ENCODE measurements around the gene RFX4.

RFX4 gene

DNA sequence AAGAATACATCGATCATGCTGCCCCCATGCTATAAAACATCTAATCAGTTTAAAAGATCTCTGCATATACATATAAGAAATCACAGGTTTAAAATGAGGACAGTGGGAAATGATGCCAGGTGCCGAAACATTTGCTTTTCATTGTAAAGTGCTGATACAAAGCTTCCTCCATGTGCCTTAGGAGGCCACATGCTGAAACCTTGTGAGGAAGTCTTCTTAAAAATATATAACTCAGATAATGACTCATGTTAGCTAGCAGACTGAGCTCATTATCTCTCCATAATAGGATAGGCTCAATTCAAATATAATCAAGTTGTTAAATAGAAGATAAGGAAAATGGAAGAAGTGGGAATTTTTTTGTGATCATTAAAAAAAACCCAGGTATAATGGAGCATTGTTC is 65.9 kb downstream of the RFX4 start:
- Mint-ChIP-seq H3K36me3 (no peaks in the 10 kb centered on the region), H3K27me3 (peaks cover 3% of the 10 kb centered on the region), H3K4me1 (ENCODE audit: low read depth) (no peaks in the 10 kb centered on the region), H3K4me3 (no peak overlapping the region), H3K9me3 (ENCODE audit: low read depth) (no peaks in the 10 kb centered on the region), H3K27ac (no peak overlapping the region)

DNA sequence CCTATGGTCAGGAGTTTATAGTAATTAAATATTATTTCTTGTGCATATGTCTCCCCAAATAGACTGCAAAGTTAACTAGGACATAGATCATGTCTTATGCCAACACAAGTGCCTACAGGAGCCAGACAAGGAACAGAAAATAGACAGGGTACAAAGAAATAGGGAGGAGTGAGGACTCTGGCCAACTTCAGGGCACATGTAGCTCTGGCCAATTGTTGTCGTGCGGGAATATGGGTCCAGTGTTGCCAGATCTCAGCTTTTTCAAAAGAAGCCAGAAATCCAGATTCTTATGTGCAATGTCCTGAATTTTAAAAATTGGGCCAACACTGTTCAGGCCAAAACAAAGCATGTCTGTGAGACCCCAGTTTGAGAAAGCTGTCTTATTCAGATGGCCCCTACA is 68.7 kb downstream of the RFX4 start:
- Mint-ChIP-seq H3K4me1 (ENCODE audit: low read depth) (no peaks in the 10 kb centered on the region), H3K4me3 (no peak overlapping the region), H3K9me3 (ENCODE audit: low read depth) (no peaks in the 10 kb centered on the region)

DNA sequence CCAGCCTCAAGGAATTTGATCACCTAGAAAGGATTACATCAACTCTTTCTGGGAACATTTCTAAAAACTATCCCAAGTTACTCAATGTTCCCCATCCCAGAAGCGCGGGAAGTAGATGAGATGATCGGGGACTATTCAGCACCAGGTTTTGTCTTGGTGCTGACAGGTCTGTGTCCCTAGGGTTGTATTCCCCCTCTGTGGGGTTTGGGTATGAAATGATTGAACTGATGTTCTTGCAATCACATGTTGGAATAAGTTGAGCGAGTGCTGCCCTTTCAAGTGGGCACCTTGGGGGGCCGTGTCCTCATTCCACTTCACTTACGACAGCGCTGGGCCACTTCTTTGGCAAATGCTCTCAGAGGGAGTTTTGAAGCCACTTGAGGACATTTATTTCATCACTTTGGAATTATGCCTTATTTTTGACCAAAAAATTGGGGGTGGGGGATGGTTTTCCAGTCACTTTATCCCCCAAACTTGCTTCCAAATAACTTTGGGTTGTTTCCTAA is 69.8 kb downstream of the RFX4 start:
- Mint-ChIP-seq H3K4me3 (no peak overlapping the region), H3K9me3 (ENCODE audit: low read depth) (no peaks in the 10 kb centered on the region), H3K27ac (no peak overlapping the region), H3K27me3 (no peaks in the 10 kb centered on the region), H3K4me1 (ENCODE audit: low read depth) (no peaks in the 10 kb centered on the region), H3K36me3 (no peaks in the 10 kb centered on the region)

More for the DNA sequence above, 68.7 kb downstream of the RFX4 start:
- no peaks in the 10 kb centered on the region for H3K27me3 Mint-ChIP-seq
- no peak overlapping the region for H3K27ac Mint-ChIP-seq
- no peaks in the 10 kb centered on the region for H3K36me3 Mint-ChIP-seq

DNA sequence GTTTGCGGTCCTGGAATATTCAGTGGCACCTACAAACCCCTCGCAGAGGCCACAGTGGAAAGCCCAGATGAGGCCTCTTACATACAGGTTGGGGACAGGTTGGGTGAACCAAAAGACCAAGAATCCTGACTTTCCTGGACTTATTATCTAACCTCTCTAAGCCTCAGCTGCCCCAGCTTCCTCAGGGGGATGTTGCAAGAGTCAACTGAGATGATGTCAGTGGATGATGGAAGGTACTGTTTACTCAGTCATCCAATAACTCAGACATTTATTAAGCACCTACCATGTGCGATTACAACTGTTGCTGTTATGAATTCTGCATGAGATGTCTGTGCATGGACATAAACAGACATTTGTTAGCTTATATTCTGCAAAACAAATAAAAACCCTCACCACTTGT is 72.8 kb downstream of the RFX4 start:
- H3K36me3 Mint-ChIP-seq, result no peaks in the 10 kb centered on the region
- H3K4me3 Mint-ChIP-seq, result no peak overlapping the region
- no peaks in the 10 kb centered on the region for H3K27me3 Mint-ChIP-seq
- H3K4me1 Mint-ChIP-seq (ENCODE audit: low read depth), result no peaks in the 10 kb centered on the region
- no peaks in the 10 kb centered on the region for H3K9me3 Mint-ChIP-seq (ENCODE audit: low read depth)
- H3K27ac Mint-ChIP-seq, result no peak overlapping the region

DNA sequence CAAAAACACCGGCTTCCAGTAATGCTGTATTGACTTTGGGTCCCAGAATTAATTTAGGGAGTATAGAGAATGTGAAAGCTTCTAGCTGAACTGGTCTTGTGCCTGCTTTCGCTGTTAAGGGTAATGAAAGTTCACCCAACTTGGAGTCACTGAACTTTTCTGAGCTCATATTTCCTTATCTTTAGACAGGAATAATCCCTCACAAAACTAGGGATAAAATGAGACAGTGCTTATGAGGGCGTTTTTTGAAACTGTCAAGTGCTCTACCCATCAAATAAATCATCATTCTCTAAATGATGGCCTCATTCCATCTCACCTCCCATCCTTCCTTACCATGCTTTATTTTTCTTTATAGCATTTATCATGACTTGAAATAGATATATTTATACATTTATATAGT is 74.7 kb downstream of the RFX4 start:
- H3K27me3 Mint-ChIP-seq, result peaks cover 2% of the 10 kb centered on the region
- H3K4me1 Mint-ChIP-seq (ENCODE audit: low read depth), result no peaks in the 10 kb centered on the region
- H3K4me3 Mint-ChIP-seq, result no peak overlapping the region
- H3K36me3 Mint-ChIP-seq, result no peaks in the 10 kb centered on the region
- no peak overlapping the region for H3K27ac Mint-ChIP-seq
- H3K9me3 Mint-ChIP-seq (ENCODE audit: low read depth), result peaks cover 10% of the 10 kb centered on the region

DNA sequence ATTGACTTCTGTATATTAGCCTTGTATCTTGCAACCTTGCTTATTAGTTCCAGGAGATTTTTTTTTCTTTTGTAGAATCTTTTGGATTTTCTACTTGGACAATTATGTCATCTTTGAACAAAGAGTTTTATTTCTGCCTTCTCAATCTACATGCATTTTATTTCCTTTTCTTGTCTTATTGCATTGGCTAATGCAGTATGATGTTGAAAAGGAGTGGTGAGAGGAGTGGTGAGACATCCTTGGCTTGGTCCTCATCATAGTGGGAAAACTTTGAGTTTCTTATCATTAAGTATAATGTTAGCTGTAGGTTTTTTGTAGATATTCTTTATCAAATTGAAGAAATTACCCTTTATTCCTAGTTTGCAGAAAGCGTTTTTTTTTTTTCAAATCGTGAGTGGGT is 80.6 kb downstream of the RFX4 start:
- Mint-ChIP-seq H3K27ac (no peak overlapping the region), H3K4me1 (ENCODE audit: low read depth) (no peaks in the 10 kb centered on the region), H3K27me3 (peaks cover 2% of the 10 kb centered on the region), H3K36me3 (peaks cover 8% of the 10 kb centered on the region), H3K9me3 (ENCODE audit: low read depth) (peaks cover 29% of the 10 kb centered on the region), H3K4me3 (no peak overlapping the region)

DNA sequence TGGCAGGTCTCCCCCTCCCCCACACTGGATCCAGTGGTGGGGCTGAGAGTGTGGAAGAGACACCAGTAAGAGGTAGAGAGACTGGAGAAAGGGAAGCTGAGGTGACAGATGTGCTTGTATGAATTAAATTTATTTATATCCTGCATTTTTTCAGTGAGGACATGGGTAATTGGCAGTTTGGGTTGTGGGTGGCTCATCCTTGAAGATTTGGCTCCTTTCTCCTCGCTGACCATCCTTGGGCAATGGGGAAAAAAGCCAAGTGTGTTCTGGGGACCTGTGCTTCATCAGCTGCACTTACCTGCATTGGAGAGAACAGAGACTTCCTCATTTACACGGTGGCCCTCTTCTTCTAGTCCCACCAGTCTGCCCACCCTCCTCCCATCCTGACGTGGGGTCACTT is 86.4 kb downstream of the RFX4 start:
- Mint-ChIP-seq H3K4me3 (no peak overlapping the region), H3K4me1 (ENCODE audit: low read depth) (no peaks in the 10 kb centered on the region), H3K9me3 (ENCODE audit: low read depth) (peaks cover 8% of the 10 kb centered on the region), H3K36me3 (no peaks in the 10 kb centered on the region), H3K27ac (no peak overlapping the region), H3K27me3 (peaks cover 2% of the 10 kb centered on the region)

DNA sequence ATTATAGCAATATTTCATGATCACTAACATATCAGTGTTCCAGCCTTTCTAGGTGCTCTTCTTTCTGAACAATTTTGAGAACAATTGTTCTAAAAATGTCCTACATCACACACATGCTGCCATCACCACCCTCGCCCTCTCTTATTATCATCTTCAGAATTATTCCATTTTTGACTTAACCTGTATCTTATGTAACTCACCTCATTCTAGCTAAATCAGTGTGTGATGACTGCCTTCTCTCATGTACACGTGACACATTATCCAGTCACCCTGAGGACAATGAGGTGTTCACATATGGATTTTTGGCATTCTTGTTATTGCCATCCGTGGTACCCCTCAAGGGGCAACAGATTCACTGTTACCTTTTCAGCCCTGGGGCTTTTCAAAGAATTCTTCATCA is 87.3 kb downstream of the RFX4 start:
- Mint-ChIP-seq H3K9me3 (ENCODE audit: low read depth) (no peaks in the 10 kb centered on the region), H3K27ac (no peak overlapping the region), H3K4me1 (ENCODE audit: low read depth) (no peaks in the 10 kb centered on the region), H3K4me3 (no peak overlapping the region), H3K36me3 (no peaks in the 10 kb centered on the region), H3K27me3 (peaks cover 2% of the 10 kb centered on the region)

DNA sequence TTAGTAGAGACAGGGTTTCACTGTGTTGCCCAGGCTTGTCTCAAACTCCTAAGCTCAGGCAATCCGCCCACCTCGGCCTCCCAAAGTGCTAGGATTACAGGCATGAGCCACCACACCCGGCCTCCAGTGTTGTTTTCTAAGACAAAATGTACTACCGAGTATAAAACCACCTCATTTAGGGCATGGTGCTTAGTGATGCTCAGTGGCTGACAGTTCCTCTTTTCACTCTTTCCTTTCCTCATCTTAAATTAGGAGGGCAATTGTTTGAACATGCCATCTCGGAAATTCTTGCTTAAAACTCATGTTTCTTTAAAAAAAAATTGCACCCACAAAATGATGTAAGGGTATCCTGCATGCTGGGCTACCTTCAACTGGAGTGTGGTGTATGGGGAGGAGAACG is 89.0 kb downstream of the RFX4 start:
- Mint-ChIP-seq H3K36me3 (no peaks in the 10 kb centered on the region), H3K4me3 (no peak overlapping the region), H3K27ac (no peak overlapping the region), H3K4me1 (ENCODE audit: low read depth) (no peaks in the 10 kb centered on the region), H3K27me3 (peaks cover 2% of the 10 kb centered on the region), H3K9me3 (ENCODE audit: low read depth) (no peaks in the 10 kb centered on the region)

DNA sequence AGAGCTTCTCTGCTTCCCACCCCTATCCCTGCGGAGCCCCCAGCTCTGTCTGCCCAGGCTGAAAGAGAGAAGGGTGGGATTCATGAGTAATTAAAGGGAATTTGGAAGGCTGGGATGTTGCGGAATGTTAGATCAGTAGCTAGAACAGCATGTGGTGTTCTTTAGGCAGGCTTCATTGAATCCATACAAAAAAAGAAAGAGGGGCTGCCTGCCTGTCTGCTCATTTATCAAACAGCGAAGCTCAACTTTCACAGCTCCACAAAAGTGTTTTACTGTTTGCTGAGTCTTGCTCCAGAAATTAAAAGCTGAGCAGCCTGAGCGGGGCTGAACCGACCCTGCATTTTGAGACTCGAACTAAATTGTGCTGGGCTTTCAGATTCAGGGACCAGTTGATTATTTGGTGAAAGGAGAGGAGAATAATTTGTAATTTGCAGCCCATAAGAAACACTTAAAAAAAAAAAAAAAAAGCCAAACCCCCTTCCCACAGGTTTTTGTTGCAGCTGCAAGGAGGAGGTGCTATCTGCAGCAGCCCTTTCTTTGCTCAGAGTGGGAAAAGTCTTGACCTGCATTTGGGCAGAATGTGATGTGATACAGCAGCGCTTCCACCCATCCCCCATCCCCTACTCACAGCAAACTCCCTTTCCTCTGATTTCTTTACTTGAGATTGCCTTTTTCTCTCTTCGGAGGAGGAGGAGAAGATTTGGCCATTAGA is 89.7 kb downstream of the RFX4 start:
- H3K9me3 Mint-ChIP-seq (ENCODE audit: low read depth), result no peaks in the 10 kb centered on the region
- no peaks in the 10 kb centered on the region for H3K36me3 Mint-ChIP-seq
- H3K27me3 Mint-ChIP-seq, result peaks cover 2% of the 10 kb centered on the region
- H3K4me1 Mint-ChIP-seq (ENCODE audit: low read depth), result no peaks in the 10 kb centered on the region
- H3K27ac Mint-ChIP-seq, result no peak overlapping the region
- H3K4me3 Mint-ChIP-seq, result no peak overlapping the region

DNA sequence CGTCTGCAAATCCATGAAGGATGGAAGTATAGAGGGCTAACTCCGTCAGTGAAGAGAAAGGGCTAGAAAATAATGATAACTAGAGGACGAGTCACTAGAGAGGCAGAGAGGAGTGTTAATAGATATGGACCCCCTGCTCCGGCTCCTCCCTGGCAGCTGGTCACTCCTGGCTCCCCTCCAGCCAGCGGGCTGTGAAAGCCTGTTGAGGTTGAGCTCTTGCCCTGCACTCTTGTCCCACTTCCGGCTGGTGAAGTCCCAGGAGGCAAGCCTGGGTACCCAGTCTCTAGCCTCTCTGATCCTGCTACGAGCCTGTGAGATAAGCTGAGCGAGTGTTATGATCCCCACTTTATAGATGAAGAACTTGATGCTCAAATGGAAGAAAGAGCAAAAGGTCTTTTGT is 90.3 kb downstream of the RFX4 start:
- Mint-ChIP-seq H3K9me3 (ENCODE audit: low read depth) (no peaks in the 10 kb centered on the region), H3K4me1 (ENCODE audit: low read depth) (no peaks in the 10 kb centered on the region), H3K36me3 (no peaks in the 10 kb centered on the region), H3K4me3 (no peak overlapping the region), H3K27ac (no peak overlapping the region), H3K27me3 (peaks cover 2% of the 10 kb centered on the region)

DNA sequence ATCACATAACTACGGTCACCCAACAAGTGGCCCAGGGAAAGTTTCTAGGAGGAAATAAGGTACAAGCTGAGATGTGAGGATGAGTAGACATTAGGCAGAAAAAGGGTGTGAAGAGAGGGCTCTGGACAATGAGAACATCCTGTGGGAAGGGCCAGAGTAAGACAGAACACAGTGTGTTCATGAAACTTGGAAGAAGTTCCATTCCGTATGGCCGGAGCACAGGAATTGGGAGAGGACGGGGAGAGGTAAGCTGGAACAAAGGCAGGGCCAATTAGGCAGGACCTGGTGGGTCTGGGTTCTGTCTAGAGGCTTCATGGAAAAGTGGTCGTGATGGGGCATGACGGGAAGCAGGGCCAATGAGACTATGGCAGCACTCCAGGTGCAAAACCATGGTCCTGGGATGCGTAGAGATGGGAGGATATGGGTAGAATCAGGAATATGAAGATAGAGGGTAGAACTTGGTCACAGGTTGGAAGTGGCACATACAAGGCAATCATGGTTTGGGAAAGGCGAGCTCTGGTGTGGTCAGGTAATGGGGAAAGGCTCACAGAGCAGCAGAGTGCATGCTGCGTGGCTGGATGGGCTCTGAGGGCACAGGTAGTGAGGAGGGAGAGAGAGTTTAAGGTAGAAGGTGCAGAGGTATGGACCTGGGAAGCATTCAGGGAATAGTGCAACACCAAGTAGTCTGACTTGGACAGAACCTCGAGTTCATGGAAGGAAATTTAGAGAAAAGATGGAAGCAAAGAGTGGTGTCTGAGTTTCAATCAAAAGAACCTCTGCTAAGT is 93.0 kb downstream of the RFX4 start:
- no peak overlapping the region for H3K4me3 Mint-ChIP-seq
- no peak overlapping the region for H3K27ac Mint-ChIP-seq
- no peaks in the 10 kb centered on the region for H3K4me1 Mint-ChIP-seq (ENCODE audit: low read depth)
- H3K27me3 Mint-ChIP-seq, result peaks cover 2% of the 10 kb centered on the region
- no peaks in the 10 kb centered on the region for H3K9me3 Mint-ChIP-seq (ENCODE audit: low read depth)
- no peaks in the 10 kb centered on the region for H3K36me3 Mint-ChIP-seq

DNA sequence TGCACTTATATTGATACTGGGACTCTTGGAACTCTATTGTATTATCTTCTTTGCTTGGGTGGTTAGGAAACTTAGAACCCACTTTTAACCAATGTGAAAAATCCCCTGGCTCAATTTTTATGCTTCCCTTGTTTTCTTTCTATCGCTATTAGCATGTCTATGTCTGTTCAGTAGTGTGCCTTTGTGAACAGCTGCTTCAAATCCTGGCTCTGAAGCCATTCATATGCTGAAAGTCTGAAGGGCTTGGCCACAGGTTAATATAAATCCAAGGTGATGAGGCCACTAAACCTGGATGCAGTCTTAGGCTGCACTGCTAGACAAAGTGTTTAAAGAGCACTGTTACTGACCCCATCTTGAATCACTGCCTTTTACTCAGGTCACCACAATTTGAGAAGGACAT is 96.8 kb downstream of the RFX4 start:
- Mint-ChIP-seq H3K4me1 (ENCODE audit: low read depth) (no peaks in the 10 kb centered on the region), H3K27ac (no peak overlapping the region), H3K9me3 (ENCODE audit: low read depth) (no peaks in the 10 kb centered on the region), H3K4me3 (no peak overlapping the region), H3K36me3 (no peaks in the 10 kb centered on the region), H3K27me3 (no peaks in the 10 kb centered on the region)

DNA sequence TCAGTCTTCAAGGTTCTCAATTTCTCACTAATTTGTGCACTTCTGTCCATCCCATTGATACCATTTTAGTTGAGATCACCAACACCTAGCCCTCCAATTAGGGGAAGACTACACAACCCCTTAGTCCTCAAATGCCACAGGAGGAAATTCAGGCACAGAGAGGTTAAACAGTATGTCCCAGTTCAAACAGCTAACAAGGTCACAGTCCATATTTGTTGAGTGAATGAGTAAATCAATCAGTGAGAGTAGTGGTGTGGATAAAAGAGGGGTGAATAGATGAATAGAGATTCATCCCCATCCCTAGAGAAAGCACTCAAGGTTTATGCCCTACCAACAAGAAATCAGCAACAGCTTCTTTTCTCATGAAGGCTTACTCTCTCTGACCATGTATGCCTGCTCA is 97.5 kb downstream of the RFX4 start:
- Mint-ChIP-seq H3K4me3 (no peak overlapping the region), H3K27me3 (no peaks in the 10 kb centered on the region), H3K27ac (no peak overlapping the region), H3K4me1 (ENCODE audit: low read depth) (no peaks in the 10 kb centered on the region), H3K9me3 (ENCODE audit: low read depth) (no peaks in the 10 kb centered on the region), H3K36me3 (no peaks in the 10 kb centered on the region)

DNA sequence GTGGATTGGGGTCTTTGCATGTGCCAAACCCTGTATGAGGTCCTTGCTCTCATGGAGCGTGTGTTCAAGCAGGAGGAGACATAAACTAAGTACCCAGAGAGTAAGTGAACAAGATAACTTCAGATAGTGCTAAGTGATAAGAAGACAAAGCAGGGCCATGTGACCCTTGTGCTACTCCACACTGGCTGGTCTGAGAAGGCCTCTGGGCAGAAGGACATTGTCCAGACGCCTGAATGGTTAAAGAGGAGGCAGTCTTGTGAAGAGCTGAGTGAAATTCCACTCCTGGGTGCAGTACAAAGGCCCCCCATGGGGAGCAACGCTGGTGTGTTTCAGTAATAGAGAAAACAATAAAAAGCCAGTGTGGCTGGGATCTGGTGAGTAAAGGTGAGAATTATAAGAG is 98.4 kb downstream of the RFX4 start:
- H3K9me3 Mint-ChIP-seq (ENCODE audit: low read depth), result no peaks in the 10 kb centered on the region
- H3K27ac Mint-ChIP-seq, result no peak overlapping the region
- no peaks in the 10 kb centered on the region for H3K36me3 Mint-ChIP-seq
- H3K4me1 Mint-ChIP-seq (ENCODE audit: low read depth), result no peaks in the 10 kb centered on the region
- no peaks in the 10 kb centered on the region for H3K27me3 Mint-ChIP-seq
- no peak overlapping the region for H3K4me3 Mint-ChIP-seq

Data from activated naive CD8-positive, alpha-beta T cell (primary cell).